Pulmonary artery endothelial cell (primary cell): ENCODE results near the gene SPATA31E1. TPM values are rescaled to one million over a fixed set of nuclear protein-coding genes. Genes with fewer than 3 reads are reported as not detected.
"Not testable (repeated sequence)": the region's sequence is repeated elsewhere in the genome, so short reads cannot be mapped to it uniquely, and the experiment has no call there.

Source experiments
- DNase-seq: peaks from one replicate; pipeline ENCODE4 v3.0.0-alpha.2; 2011; ENCODE audit warnings: low read depth, low spot score
- total RNA-seq: library from RNA; depleted of rRNA; stranded (reverse); fragments of >200 nt; gene quantifications from 2 replicates; pipeline ENCODE4 v1.2.3, GENCODE V29; 2014

SPATA31E1 gene
- total RNA-seq, 1 donor from 2014 or later, result not detected

DNA sequence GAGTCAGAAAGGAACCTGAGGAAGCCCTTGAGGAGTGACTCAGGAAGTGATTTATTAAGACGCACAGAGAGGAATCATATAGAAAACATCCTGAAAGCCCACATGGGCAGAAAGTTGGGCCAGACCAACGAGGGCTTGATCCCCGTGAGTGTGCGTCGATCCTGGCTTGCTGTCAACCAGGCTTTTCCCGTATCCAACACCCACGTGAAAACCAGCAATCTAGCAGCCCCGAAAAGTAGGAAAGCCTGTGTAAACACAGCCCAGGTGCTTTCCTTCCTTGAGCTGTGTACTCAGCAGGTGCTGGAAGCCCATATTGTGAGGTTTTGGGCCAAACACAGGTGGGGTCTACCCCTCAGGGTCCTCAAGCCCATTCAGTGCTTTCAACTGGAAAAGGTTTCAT, 38.9 kb downstream of the SPATA31E1 start:
- DNase-seq, result not testable (repeated sequence)

DNA sequence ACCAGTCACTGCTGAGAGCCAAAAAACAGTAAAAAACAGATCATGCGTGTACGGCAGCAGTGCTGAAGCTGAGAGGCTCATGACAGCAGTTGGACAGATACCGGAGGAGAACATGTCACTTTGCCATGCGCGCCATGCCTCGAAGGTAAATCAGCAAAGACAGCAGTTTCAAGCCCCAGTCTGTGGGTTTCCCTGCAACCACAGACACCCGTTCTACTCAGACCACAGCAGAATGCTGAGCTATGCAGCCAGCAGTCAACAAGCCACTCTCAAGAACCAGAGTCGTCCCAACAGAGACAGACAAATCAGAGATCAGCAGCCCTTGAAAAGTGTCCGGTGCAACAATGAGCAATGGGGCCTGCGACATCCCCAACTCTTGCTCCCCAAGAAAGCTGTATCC, 40.3 kb downstream of the SPATA31E1 start:
- DNase-seq, result not testable (repeated sequence)

DNA sequence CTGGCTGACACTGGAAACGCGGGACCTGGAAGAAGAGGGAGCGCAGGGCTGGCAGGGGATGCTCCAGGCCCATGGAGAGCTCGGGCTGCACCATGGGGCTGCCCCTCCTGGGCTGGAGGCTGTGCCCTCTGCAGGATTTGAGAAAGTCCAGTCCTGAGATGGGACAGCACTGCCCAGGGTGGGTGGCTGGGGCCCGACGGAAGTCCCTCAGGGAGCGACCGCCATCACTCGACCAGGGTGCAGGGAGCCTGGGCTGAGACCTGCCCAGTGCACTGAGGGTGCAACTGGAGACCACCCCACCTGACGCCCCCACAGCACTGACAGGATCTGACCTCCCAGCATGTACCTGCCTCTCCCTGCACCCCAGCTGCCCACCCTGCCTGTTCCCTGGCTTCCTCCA, 42.2 kb downstream of the SPATA31E1 start:
- DNase-seq, result not testable (repeated sequence)

DNA sequence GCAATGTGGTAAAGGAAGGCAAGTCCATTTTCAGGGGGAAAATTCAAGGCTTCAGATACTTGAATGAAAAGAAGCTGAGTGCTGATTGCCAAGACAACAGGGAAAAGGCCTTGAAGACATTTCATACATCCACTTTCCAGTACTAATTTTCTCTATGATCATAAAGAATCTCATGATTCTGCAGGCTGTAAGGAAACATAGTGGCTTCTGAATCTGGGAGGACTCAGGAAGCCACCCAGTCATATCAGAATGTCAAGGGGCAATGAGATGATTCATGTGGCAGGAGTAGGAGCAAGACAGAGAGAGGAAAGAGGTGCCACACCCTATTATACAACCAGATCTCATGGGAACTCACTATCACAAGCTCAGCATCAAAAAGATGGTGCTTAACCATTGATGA, 46.5 kb downstream of the SPATA31E1 start:
- not testable (repeated sequence) for DNase-seq

DNA sequence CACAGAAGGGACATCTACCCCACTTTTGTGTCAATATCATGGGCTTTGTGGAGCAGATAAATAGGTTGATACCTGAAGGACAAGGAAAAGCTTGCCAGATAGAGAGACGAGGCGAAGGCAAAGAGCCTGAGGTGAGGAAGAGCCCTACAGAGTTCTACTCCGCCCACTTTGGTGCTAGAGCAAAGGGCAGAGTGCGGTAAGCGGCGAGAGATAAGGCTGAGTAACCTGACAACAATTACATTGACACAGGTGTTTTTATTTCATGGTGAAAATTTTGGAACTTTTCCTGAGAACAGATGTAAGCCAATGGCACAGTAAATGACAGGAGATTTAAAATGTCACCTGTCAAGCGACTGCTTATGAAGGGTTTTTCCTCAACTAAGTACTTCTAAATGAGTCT, 51.8 kb downstream of the SPATA31E1 start:
- DNase-seq, result not testable (repeated sequence)

DNA sequence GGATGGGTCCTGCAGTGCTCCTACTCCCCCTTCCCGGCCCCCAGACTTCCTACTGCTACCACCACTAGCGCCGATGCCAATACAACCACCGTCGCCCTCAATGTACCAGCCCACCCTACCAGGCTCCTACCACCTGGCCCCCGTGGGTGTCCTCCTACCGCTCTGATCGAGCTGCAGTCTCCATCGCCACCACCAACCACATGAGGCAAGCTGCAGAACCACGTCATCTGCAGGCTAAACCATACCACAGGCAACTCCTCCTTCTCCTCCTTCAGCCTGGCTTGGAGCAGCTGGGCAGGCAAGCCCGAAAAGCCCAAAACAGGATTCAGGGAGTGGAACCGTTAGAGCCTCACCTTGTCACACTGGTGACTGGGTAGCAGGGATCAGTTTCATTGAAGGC, 54.7 kb downstream of the SPATA31E1 start:
- not testable (repeated sequence) for DNase-seq

DNA sequence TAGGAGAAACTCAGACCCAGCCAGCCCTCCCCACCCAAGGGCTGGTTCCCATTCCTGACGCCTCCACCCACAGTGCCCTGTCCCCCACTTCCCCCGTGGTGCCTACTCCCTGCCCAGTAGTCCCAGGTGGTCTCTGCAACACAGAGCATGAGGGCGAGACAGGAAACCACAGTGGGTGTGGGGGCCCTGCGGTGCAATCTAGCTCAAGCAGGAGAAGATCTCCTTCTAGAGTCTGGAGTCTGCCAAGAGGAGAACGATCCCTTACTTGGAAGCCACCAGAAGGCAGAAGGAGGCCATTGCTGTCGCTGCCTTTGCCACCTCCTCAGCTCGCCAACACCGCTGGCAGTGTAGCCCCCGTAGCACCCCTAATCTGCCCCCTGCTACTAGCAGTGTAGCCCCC, 55.2 kb downstream of the SPATA31E1 start:
- not testable (repeated sequence) for DNase-seq

DNA sequence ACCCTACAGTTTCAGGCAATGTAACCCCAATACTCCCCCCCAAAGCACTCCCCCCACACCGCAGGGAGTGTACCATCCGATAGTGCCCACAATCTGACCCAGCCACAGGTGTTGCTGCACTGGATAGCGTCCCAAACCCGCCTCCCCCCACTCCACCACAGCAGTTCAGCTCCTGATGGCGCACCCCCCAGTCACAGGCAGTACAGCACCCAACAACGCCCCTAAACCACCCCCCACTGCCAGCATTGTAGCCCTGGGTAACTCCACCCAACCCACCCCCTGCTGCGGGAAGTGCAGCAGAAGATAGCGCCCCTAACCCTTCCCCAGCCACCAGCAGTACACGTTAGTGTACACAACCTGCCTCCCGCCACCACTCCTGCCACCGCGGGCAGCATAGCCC, 55.7 kb downstream of the SPATA31E1 start:
- not testable (repeated sequence) for DNase-seq

Other genes with a start within 250 kb of the SPATA31E1 start
- gene CTSL, start 156.8 kb upstream of the SPATA31E1 start, total RNA-seq, result 104 and 178 TPM in 2 replicates
- gene SPATA31C1, start 35.1 kb downstream of the SPATA31E1 start, total RNA-seq, result not detected in 2 replicates
- 0.35 and 0.46 TPM in 2 replicates for gene CDK20, start 91.7 kb downstream of the SPATA31E1 start, total RNA-seq